IMR-90 (cell line): ENCODE data around the gene DLL3. TPM values are rescaled to one million over a fixed set of nuclear protein-coding genes. Genes with fewer than 3 reads are reported as not detected.

Experiments
- ATAC-seq: fragments of 200-7000 bp; cut with Tn5 transposase; 2 replicates; pipeline ENCODE4 v1.9.1; 2020; ENCODE audit warnings: low read depth, mild to moderate bottlenecking, moderate library complexity
- BruUV-seq: library from RNA; stranded (reverse); fragments of 400-500 nt; replicated peaks from 2 replicates; lab custom pipeline; 2021; lab: Mats Ljungman, UMichigan
- CTCF ChIA-PET: fragments of 300-600 bp; formaldehyde crosslinking; extraction: SDS; loops from one replicate; lab custom pipeline; 2021; ENCODE audit warnings: antibody characterized with exemption; lab: Yijun Ruan, JAX
- POLR2A ChIA-PET: fragments of 300-600 bp; sonication (Branson Sonifier 250); formaldehyde crosslinking; loops from one replicate; lab custom pipeline; 2022; ENCODE audit warnings: antibody characterized with exemption; ENCODE audit not compliant: unreplicated experiment; lab: Charles Lee
- DNase-seq: peaks from one replicate; pipeline ENCODE4 v3.0.0; 2013
- H2AFZ ChIP-seq: replicated peaks from 2 replicates; pipeline ENCODE3; 2013; ENCODE audit warnings: low read length, mild to moderate bottlenecking; ENCODE audit not compliant: poor library complexity
- H2AK5ac ChIP-seq: 2 replicates; pipeline ENCODE4 v1.6.1; 2013; ENCODE audit warnings: low read depth, low read length, inconsistent platforms
- H2AK9ac ChIP-seq: replicated peaks from 2 replicates; pipeline ENCODE3; 2013; ENCODE audit warnings: mild to moderate bottlenecking, low read depth, low read length, moderate library complexity; ENCODE audit not compliant: poor library complexity
- H2BK120ac ChIP-seq: 2 replicates; pipeline ENCODE4 v1.6.1; 2013; ENCODE audit warnings: low read depth, low read length, inconsistent platforms
- H2BK15ac ChIP-seq: 3 replicates; pipeline ENCODE4 v1.6.1; 2013; ENCODE audit warnings: low read depth, low read length, inconsistent platforms
- H2BK20ac ChIP-seq: 2 replicates; pipeline ENCODE4 v1.6.1; 2013; ENCODE audit warnings: low read depth, mild to moderate bottlenecking, inconsistent platforms, low read length, moderate library complexity
- H2BK5ac ChIP-seq: 2 replicates; pipeline ENCODE4 v1.6.1; 2013; ENCODE audit warnings: mild to moderate bottlenecking, low read depth, low read length, inconsistent platforms; ENCODE audit not compliant: poor library complexity, severe bottlenecking
- H3K14ac ChIP-seq: replicated peaks from 2 replicates; pipeline ENCODE4 v1.6.1; 2013; ENCODE audit warnings: low read depth, low read length, inconsistent platforms
- H3K18ac ChIP-seq: 2 replicates; pipeline ENCODE4 v1.6.1; 2013; ENCODE audit warnings: low read depth, low read length, control low read depth
- H3K23ac ChIP-seq: 2 replicates; pipeline ENCODE4 v1.6.1; 2013; ENCODE audit warnings: low read depth, low read length, inconsistent platforms
- H3K27ac ChIP-seq: 2 replicates; pipeline ENCODE4 v1.5.1; 2013; ENCODE audit warnings: mild to moderate bottlenecking, control low read depth, low read length; ENCODE audit not compliant: insufficient read depth
- H3K27me3 ChIP-seq: 2 replicates; pipeline ENCODE4 v1.6.1; 2013; ENCODE audit warnings: low read length; ENCODE audit not compliant: control insufficient read depth, insufficient read depth
- H3K36me3 ChIP-seq: 2 replicates; pipeline ENCODE4 v1.6.1; 2013; ENCODE audit warnings: low read length, mixed read lengths; ENCODE audit not compliant: control insufficient read depth, insufficient read depth
- H3K4ac ChIP-seq: 2 replicates; pipeline ENCODE4 v1.6.1; 2013; ENCODE audit warnings: low read depth, low read length, inconsistent platforms
- H3K4me1 ChIP-seq: 2 replicates; pipeline ENCODE4 v1.6.1; 2013; ENCODE audit warnings: low read length, mixed read lengths; ENCODE audit not compliant: control insufficient read depth, insufficient read depth
- H3K4me2 ChIP-seq: 2 replicates; pipeline ENCODE4 v1.6.1; 2013; ENCODE audit warnings: low read depth, mild to moderate bottlenecking, control low read depth, low read length, moderate library complexity
- H3K4me3 ChIP-seq: 2 replicates; pipeline ENCODE4 v1.5.1; 2013; ENCODE audit warnings: low read depth, mild to moderate bottlenecking, control low read depth, low read length, moderate library complexity; ENCODE audit not compliant: insufficient read depth
- H3K56ac ChIP-seq: 2 replicates; pipeline ENCODE4 v1.6.1; 2013; ENCODE audit warnings: low read length, inconsistent platforms; ENCODE audit not compliant: insufficient read depth; ENCODE audit errors: extremely low read depth
- H3K79me1 ChIP-seq, 2 experiments: 2 replicates each; pipeline ENCODE4 v1.6.1; 2013; ENCODE audit warnings: low read length in 2 of 2, inconsistent platforms in 1 of 2, low read depth in 1 of 2
- H3K9ac ChIP-seq: 2 replicates; pipeline ENCODE4 v1.6.1; 2013; ENCODE audit warnings: low read depth, low read length, control low read depth
- H3K9me1 ChIP-seq: 2 replicates; pipeline ENCODE4 v1.6.1; 2013; ENCODE audit warnings: low read length, inconsistent platforms; ENCODE audit not compliant: insufficient read depth
- H3K9me3 ChIP-seq: 2 replicates; pipeline ENCODE4 v1.6.1; 2013; ENCODE audit warnings: low read length; ENCODE audit not compliant: control insufficient read depth, insufficient read depth
- H4K20me1 ChIP-seq: 2 replicates; pipeline ENCODE4 v1.6.1; 2013; ENCODE audit warnings: low read length, inconsistent platforms; ENCODE audit not compliant: insufficient read depth
- H4K5ac ChIP-seq: 2 replicates; pipeline ENCODE4 v1.6.1; 2013; ENCODE audit warnings: mild to moderate bottlenecking, low read depth, low read length, control low read depth
- H4K8ac ChIP-seq, 2 experiments: 2 replicates each; pipeline ENCODE4 v1.6.1; 2013; ENCODE audit warnings: low read depth in 2 of 2, low read length in 2 of 2, control low read depth in 1 of 2, inconsistent platforms in 1 of 2
- H4K91ac ChIP-seq: 2 replicates; pipeline ENCODE4 v1.6.1; 2013; ENCODE audit warnings: low read depth, low read length, inconsistent platforms; ENCODE audit not compliant: insufficient read depth
- BHLHE40 ChIP-seq: fragments of 150-350 bp; IDR thresholded peaks from 2 replicates; pipeline ENCODE4 v1.6.1; 2016; ENCODE audit warnings: mild to moderate bottlenecking, low read depth, low read length
- CTCF ChIP-seq: conservative IDR thresholded peaks from 2 replicates; pipeline ENCODE4 v1.5.1; 2012; ENCODE audit warnings: mild to moderate bottlenecking, low read depth, low read length, improper control_type of control experiment
- ELK1 ChIP-seq: fragments of 150-350 bp; IDR thresholded peaks from 2 replicates; pipeline ENCODE4 v1.6.1; 2016; ENCODE audit warnings: low read depth, mild to moderate bottlenecking, low read length, moderate library complexity, borderline replicate concordance
- FOS ChIP-seq: fragments of 150-350 bp; IDR thresholded peaks from 2 replicates; pipeline ENCODE4 v1.6.1; 2016; ENCODE audit warnings: low read depth, low read length
- MAFK ChIP-seq: IDR thresholded peaks from 2 replicates; pipeline ENCODE4 v1.6.1; 2012; ENCODE audit warnings: low read depth, low read length, improper control_type of control experiment
- MAZ ChIP-seq: IDR thresholded peaks from 2 replicates; pipeline ENCODE4 v1.6.1; 2012; ENCODE audit warnings: low read depth, mild to moderate bottlenecking, low read length, improper control_type of control experiment, moderate library complexity, borderline replicate concordance
- MXI1 ChIP-seq: IDR thresholded peaks from 2 replicates; pipeline ENCODE4 v1.6.1; 2012; ENCODE audit warnings: low read depth, mild to moderate bottlenecking, low read length, moderate library complexity, borderline replicate concordance
- POLR2A ChIP-seq: IDR thresholded peaks from 2 replicates; pipeline ENCODE4 v1.6.1; 2012; ENCODE audit warnings: mild to moderate bottlenecking, low read depth, low read length
- RAD21 ChIP-seq: IDR thresholded peaks from 2 replicates; pipeline ENCODE4 v1.6.1; 2012; ENCODE audit warnings: low read length, improper control_type of control experiment
- RFX5 ChIP-seq: IDR thresholded peaks from 2 replicates; pipeline ENCODE4 v1.8.0; 2012; ENCODE audit warnings: low read depth, mild to moderate bottlenecking, low read length, moderate library complexity
- SMC3 ChIP-seq: fragments of 150-350 bp; IDR thresholded peaks from 2 replicates; pipeline ENCODE4 v1.6.1; 2016; ENCODE audit warnings: low read depth, mild to moderate bottlenecking, antibody characterized with exemption, low read length, moderate library complexity
- USF2 ChIP-seq: fragments of 150-350 bp; IDR thresholded peaks from 2 replicates; pipeline ENCODE4 v1.6.1; 2017; ENCODE audit warnings: mild to moderate bottlenecking, antibody characterized with exemption, low read length, low read depth
- WGBS, 2 experiments: methylation state at CpG; one replicate each; pipeline versions ENCODE4 v1.1.5 to v1.1.7; 2013; ENCODE audit warnings: missing lambda C conversion rate in 2 of 2; ENCODE audit not compliant: insufficient read length in 1 of 2; ENCODE audit errors: extremely low coverage in 2 of 2; 5-methylcytosine and 5-hydroxymethylcytosine counted together
- dilution Hi-C: fragments of 300-500 bp; cut with HindIII; formaldehyde crosslinking; loops from one replicate; pipeline ENCODE4 v1.14.3; 2018; ENCODE audit warnings: low sequenced_read_pairs; ENCODE audit not compliant: unreplicated experiment
- in situ Hi-C: fragments of 300-500 bp; cut with MboI; formaldehyde crosslinking; loops from 3 replicates; pipeline ENCODE4 v1.14.3; 2019; ENCODE audit warnings: low sequenced_read_pairs, inconsistent platforms, mixed read lengths
- intact Hi-C: fragments of 100-400 bp; cut with micrococcal nuclease; formaldehyde crosslinking; loops from 2 replicates; pipeline ENCODE4 v1.10.0; 2022
- polyA plus RNA-seq, 3 experiments: library from polyadenylated mRNA; depleted of rRNA; stranded (reverse); fragments of >200 nt; gene quantifications; 2 replicates each; pipeline ENCODE4 v1.2.3, GENCODE V29; 2012; ENCODE audit warnings: low replicate concordance in 1 of 3
- total RNA-seq: library from RNA; depleted of rRNA; stranded (reverse); fragments of >200 nt; gene quantifications from 2 replicates; pipeline ENCODE4 v1.2.3, GENCODE V29; 2012

The DLL3 gene
- total and polyA plus RNA-seq, 2 of the 4 experiments (the other 2 are of a cell fraction): 0.36 to 1.3 TPM

DNA sequence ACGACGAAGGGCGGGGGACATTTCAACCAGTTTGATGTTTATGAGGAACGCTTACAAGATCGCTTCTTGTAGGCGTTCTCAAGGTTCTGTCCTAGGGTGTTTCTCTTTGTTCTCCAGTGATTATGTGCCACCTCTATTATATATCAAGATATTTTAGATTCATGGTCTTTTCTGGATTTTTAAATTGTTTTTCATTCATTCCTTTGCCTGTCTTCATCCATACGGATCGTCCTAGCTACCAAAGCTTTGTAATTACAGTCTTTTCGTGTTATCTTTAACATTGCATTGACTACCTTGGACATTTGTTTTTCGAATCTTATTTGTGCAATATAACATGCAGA, 41.6 kb downstream of the DLL3 start:
- no peak overlapping the region for H3K27ac ChIP-seq
- H4K5ac ChIP-seq: no peak overlapping the region
- H2BK120ac ChIP-seq: no peak overlapping the region
- ATAC-seq (no peak), DNase-seq (no peak)
- H3K4ac ChIP-seq: no peak overlapping the region
- no peak overlapping the region for H3K14ac ChIP-seq
- in situ Hi-C loops: loop anchor here (10.0 kb wide), 1 partner anchor 304 kb away; the partner anchor contains the start of gene FBL
- H2BK20ac ChIP-seq: no peak overlapping the region
- peak overlapping the region; percentile 28; the same call in 1 of the 2 replicates for H3K4me2 ChIP-seq
- H3K4me3 ChIP-seq: no peak overlapping the region
- H3K9me3 ChIP-seq: no peaks in the 10 kb centered on the region
- H4K8ac ChIP-seq: no peak overlapping the region
- ChIA-PET CTCF (interaction anchor here (0.9 to 1.8 kb wide), 2 partner anchors 100 to 162 kb away, joined by 6 to 8 read pairs; no protein-coding TSS in a partner anchor), POLR2A (no interaction called here)
- no peak overlapping the region for H3K18ac ChIP-seq
- H2AFZ ChIP-seq: peak overlapping the region; percentile 100
- peak overlapping the region; percentile 78 for H2AK9ac ChIP-seq
- no CpG with 5 or more reads among the region's 10 CpGs for WGBS, 2 experiments
- no peak overlapping the region for H2AK5ac ChIP-seq
- H3K27me3 ChIP-seq: no peaks in the 10 kb centered on the region
- H3K79me1 ChIP-seq: peaks cover 0 to 25% of the 10 kb centered on the region in 2 experiments; a peak in 3 of 4 replicates
- no peak overlapping the region for H4K91ac ChIP-seq
- peaks cover 3% of the 10 kb centered on the region; the same call in 1 of the 2 replicates for H4K20me1 ChIP-seq
- no peak overlapping the region for H3K9ac ChIP-seq
- no peaks in the 10 kb centered on the region for H3K9me1 ChIP-seq
- intact Hi-C loops: loop anchor here (5.0 kb wide), 1 partner anchor 282 kb away; no protein-coding TSS in a partner anchor
- H3K36me3 ChIP-seq: no peaks in the 10 kb centered on the region
- H3K56ac ChIP-seq: no peak overlapping the region
- no peak overlapping the region for H3K23ac ChIP-seq
- no peak overlapping the region for H2BK5ac ChIP-seq
- H2BK15ac ChIP-seq: no peak overlapping the region
- no peaks in the 10 kb centered on the region for H3K4me1 ChIP-seq
- no peak for TF ChIP-seq ELK1
- TF ChIP-seq SMC3: no peak
- TF ChIP-seq MAZ: no peak
- TF ChIP-seq RAD21: no peak
- no peak for TF ChIP-seq CTCF
- TF ChIP-seq POLR2A: no peak
- TF ChIP-seq RFX5: no peak
- TF ChIP-seq FOS: no peak
- no peak for TF ChIP-seq BHLHE40
- no peak for TF ChIP-seq MXI1
- no peak for TF ChIP-seq MAFK
- TF ChIP-seq USF2: no peak
- dilution Hi-C loops: no loop called here
- no TSS peak for BruUV-seq
